Heart right ventricle (tissue), 16 donors: ENCODE measurements around the gene UBE2O. TPM values are rescaled to one million over a fixed set of nuclear protein-coding genes. Genes with fewer than 3 reads are reported as not detected.

ENCODE experiments used
- ATAC-seq, 8 donors: fragments of 200-7000 bp; cut with Tn5 transposase; one replicate each; pipeline ENCODE4 v1.9.1; 2020; ENCODE audit warnings: mild to moderate bottlenecking in 8 of 8, moderate library complexity in 8 of 8, moderate number of reproducible peaks in 1 of 8
- DNase-seq, 2 donors: peaks; one replicate each; pipeline ENCODE4 v3.0.0-alpha.2; 2020
- H3K27ac ChIP-seq, 10 donors: fragments of 200-600 bp; sonication (generic) in 2 of 10; one replicate each; pipeline versions ENCODE4 v1.5.0 to v1.8.0; 2020 to 2022; ENCODE audit warnings: mild to moderate bottlenecking in 3 of 10
- H3K27me3 ChIP-seq, 7 donors: fragments of 200-600 bp; one replicate each; pipeline ENCODE4 v1.8.0; 2021 to 2022; ENCODE audit warnings: mild to moderate bottlenecking in 2 of 7
- H3K36me3 ChIP-seq, 9 donors: fragments of 200-600 bp; sonication (generic) in 1 of 9; one replicate each; pipeline versions ENCODE4 v1.5.0 to v1.8.0; 2020 to 2022; ENCODE audit warnings: mild to moderate bottlenecking in 2 of 9
- H3K4me1 ChIP-seq, 9 donors: fragments of 200-600 bp; sonication (generic) in 1 of 9; one replicate each; pipeline versions ENCODE4 v1.5.0 to v1.8.0; 2020 to 2022; ENCODE audit warnings: mild to moderate bottlenecking in 4 of 9
- H3K4me3 ChIP-seq, 10 donors: fragments of 200-600 bp; sonication (generic) in 2 of 10; one replicate each; pipeline versions ENCODE4 v1.5.0 to v1.8.0; 2020 to 2022; ENCODE audit warnings: mild to moderate bottlenecking in 7 of 10, moderate library complexity in 2 of 10
- H3K9me3 ChIP-seq, 11 donors: fragments of 200-600 bp in 10 of 11; sonication (generic) in 2 of 11; one replicate each; pipeline versions ENCODE4 v1.5.0 to v1.8.0; 2013 to 2022; ENCODE audit warnings: mild to moderate bottlenecking in 2 of 11, control low read depth in 1 of 11, moderate library complexity in 1 of 11
- WGBS, 2 donors: extraction: QIAGEN DNeasy Blood & Tissue Kit; methylation state at CpG; one replicate each; pipeline ENCODE4 v1.1.7; 2013; ENCODE audit warnings: inconsistent platforms in 1 of 2; 5-methylcytosine and 5-hydroxymethylcytosine counted together
- intact Hi-C, 10 donors: fragments of 100-400 bp; cut with DNase I; formaldehyde crosslinking; loops; one replicate each; pipeline versions ENCODE4 v1.11.1 to v1.14.2; 2022
- polyA plus RNA-seq, 2 donors: library from polyadenylated mRNA; stranded (reverse); fragments of 200-250 nt; gene quantifications; one replicate each; pipeline ENCODE4 v1.2.3, GENCODE V29; 2013
- total RNA-seq, 10 donors: library from RNA; stranded (reverse); fragmentation: NEBNext Ultra II Directional in 3 of 10; extraction: Animal tissue kit (Norgen Biotek cat#: 25700) in 3 of 10; gene quantifications; one replicate each; pipeline versions ENCODE4 v1.2.1 to v1.2.4, GENCODE V29; 2021 to 2023
- TF ChIP-seq, protein P1 (sequence below), 9 donors: fragments of 200-600 bp; sonication (generic) in 2 of 9; IDR thresholded peaks; one replicate each; pipeline versions ENCODE4 v1.5.0 to v1.8.0; 2021 to 2022; ENCODE audit warnings: antibody characterized with exemption in 9 of 9, mild to moderate bottlenecking in 5 of 9, moderate library complexity in 1 of 9
- donor health status: Arrhythmogenic right ventricular cardiomyopathy.
- donor health status: ischemic (EF 13 %, LVEDD 7.1; RV severe dilation, severe dysfunction).
- donor health status: healthy with polysubstance abuse.
- donor health status: DM: no; HTN: yes; CAD: no.
- donor health status: DM: no; HTN: no; CAD: no.
- donor health status: ischemic (EF 25% LVEDD 6.9; RV normal size, moderate dysfunction).
- donor health status: ischemic (EF 25% LVEDD 5.7; RV mildly dilated, moderate dysfunction).
- donor health status: healthy.
- donor health status: DM: yes; HTN: yes; CAD: no.
- donor health status: Ischemic cardiomyopathy.
- donor health status: ischemic (EF 35%, LVEDD 5.7; RV mildly dilated, moderate dysfunction).
- donor health status: nonischemic (EF 11% LVEDD 7.7; RV severe dilation, severe dysfunction).
- donor health status: DM: yes; HTN: yes; CAD: no.
- donor health status: PGD.
- donor health status: ischemic (EF 29% LVEDD 5.4; RV normal size, mild dysfunction).
- donor health status: nonischemic (EF 23%, LVEDD 6.1; RV moderate dilation, normal function).

UBE2O gene
- total and polyA plus RNA-seq, 12 donors, result 9.1 to 39.0 (median 34.3) TPM

DNA sequence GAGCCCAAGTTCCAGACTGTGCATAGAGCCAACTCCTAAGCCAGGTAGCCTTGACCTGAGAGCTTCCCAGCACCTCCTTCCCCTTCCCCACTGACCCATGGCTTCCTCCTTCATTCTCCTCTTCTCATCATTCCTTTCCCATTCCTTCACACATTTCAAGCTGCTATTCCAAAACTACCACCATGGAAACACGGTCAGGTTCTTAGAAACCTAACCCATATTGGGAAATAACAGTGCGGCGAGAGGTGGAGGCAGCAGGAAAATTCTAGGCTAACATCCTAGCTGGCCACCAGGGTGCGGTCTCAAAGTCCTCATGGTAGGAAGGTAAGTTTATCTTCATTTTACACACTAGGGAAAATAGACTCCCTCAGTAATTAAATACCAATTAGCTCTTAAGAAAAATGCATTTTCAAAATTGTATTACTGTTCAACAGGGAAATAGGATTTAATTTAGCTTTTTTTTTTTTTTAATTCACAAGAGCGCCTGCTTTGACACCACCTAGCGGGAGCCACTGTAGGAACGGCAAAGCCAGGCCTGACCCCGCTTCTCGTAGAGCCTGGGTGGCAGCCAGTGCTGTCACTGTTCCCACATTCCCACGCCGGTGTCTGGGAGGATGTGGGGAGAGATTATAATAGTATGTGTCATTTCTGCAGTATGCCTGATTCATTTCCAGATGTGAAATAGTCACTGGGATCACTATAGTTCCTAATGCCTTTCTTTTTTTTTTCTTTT lies 82.5 kb downstream of the UBE2O start:
- ATAC-seq, result peak; percentile 91 to 98 (median 96)
- intact Hi-C loops, result no loop called here
- Histone ChIP-seq H3K36me3 (no peaks in the 10 kb centered on the region), H3K9me3 (no peaks in the 10 kb centered on the region), H3K4me1 (peaks cover 0 to 36% (median 21%) of the 10 kb centered on the region in 9 donors), H3K4me3 (no peak overlapping the region), H3K27ac (peak overlapping the region in 8 of 10 donors; percentile 30 to 73 (median 60)), H3K27me3 (no peaks in the 10 kb centered on the region)
- peak; percentile 85 to 87 for DNase-seq
- TF ChIP-seq, protein P1, sequence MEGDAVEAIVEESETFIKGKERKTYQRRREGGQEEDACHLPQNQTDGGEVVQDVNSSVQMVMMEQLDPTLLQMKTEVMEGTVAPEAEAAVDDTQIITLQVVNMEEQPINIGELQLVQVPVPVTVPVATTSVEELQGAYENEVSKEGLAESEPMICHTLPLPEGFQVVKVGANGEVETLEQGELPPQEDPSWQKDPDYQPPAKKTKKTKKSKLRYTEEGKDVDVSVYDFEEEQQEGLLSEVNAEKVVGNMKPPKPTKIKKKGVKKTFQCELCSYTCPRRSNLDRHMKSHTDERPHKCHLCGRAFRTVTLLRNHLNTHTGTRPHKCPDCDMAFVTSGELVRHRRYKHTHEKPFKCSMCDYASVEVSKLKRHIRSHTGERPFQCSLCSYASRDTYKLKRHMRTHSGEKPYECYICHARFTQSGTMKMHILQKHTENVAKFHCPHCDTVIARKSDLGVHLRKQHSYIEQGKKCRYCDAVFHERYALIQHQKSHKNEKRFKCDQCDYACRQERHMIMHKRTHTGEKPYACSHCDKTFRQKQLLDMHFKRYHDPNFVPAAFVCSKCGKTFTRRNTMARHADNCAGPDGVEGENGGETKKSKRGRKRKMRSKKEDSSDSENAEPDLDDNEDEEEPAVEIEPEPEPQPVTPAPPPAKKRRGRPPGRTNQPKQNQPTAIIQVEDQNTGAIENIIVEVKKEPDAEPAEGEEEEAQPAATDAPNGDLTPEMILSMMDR (IDR thresholded peaks at IDR 0.05), result peak; percentile 31 to 84 (median 64)
- 17% methylated on average over 11 of the region's 11 CpGs for WGBS, 2 donors

- Histone ChIP-seq H3K27me3 (no peaks in the 10 kb centered on the region), H3K4me1 (peaks cover 0 to 32% (median 20%) of the 10 kb centered on the region in 9 donors), H3K27ac (peak overlapping the region in 8 of 10 donors; percentile 3 to 73 (median 57)), H3K4me3 (no peak overlapping the region), H3K36me3 (no peaks in the 10 kb centered on the region), H3K9me3 (no peaks in the 10 kb centered on the region)
- peak in 1 of 2 donors; percentile 26 for DNase-seq
- intact Hi-C loops, result no loop called here
- peak in 4 of 8 donors; percentile 9 to 35 (median 22) for ATAC-seq
- WGBS, 2 donors, result 58 to 62% methylated on average over 7 of the region's 7 CpGs
- TF ChIP-seq, protein P1 (IDR thresholded peaks at IDR 0.05), result no peak
These were observed 83.1 kb downstream of the UBE2O start for GRCh38 chr17:76369804-76370203.

GRCh38 chr17:76369379-76369778 lies 83.6 kb downstream of the UBE2O start:
- ATAC-seq, result no peak
- no peaks in the 10 kb centered on the region for H3K36me3 ChIP-seq
- TF ChIP-seq, protein P1 (IDR thresholded peaks at IDR 0.05), result no peak
- DNase-seq, result no peak
- H3K27ac ChIP-seq, result peak overlapping the region in 3 of 10 donors; percentile 3 to 73 (median 30)
- H3K9me3 ChIP-seq, result no peaks in the 10 kb centered on the region
- intact Hi-C loops, result no loop called here
- peaks cover 0 to 32% (median 20%) of the 10 kb centered on the region in 9 donors for H3K4me1 ChIP-seq
- 72 to 80% methylated on average over 10 of the region's 10 CpGs for WGBS, 2 donors
- H3K27me3 ChIP-seq, result no peaks in the 10 kb centered on the region
- H3K4me3 ChIP-seq, result no peak overlapping the region

- ATAC-seq, result no peak
- no peaks in the 10 kb centered on the region for H3K36me3 ChIP-seq
- H3K27me3 ChIP-seq, result no peaks in the 10 kb centered on the region
- peaks cover 0 to 32% (median 19%) of the 10 kb centered on the region in 9 donors for H3K4me1 ChIP-seq
- no peak overlapping the region for H3K4me3 ChIP-seq
- no peak for DNase-seq
- TF ChIP-seq, protein P1 (IDR thresholded peaks at IDR 0.05), result no peak
- no peak overlapping the region for H3K27ac ChIP-seq
- 74 to 86% methylated on average over 11 of the region's 11 CpGs for WGBS, 2 donors
- intact Hi-C loops, result no loop called here
- no peaks in the 10 kb centered on the region for H3K9me3 ChIP-seq
These were observed 84.4 kb downstream of the UBE2O start for GRCh38 chr17:76368545-76368944.
